HG03103 (cell line): ENCODE results near the gene PCED1B.
"Not testable (repeated sequence)": the region's sequence is repeated elsewhere in the genome, so short reads cannot be mapped to it uniquely, and the experiment has no call there.

Source experiments
- ATAC-seq: cut with Tn5 transposase; IDR thresholded peaks from one replicate; pipeline ENCODE4 v1.9.1; 2021; ENCODE audit warnings: low read depth; ENCODE audit not compliant: unreplicated experiment

Gene PCED1B

DNA sequence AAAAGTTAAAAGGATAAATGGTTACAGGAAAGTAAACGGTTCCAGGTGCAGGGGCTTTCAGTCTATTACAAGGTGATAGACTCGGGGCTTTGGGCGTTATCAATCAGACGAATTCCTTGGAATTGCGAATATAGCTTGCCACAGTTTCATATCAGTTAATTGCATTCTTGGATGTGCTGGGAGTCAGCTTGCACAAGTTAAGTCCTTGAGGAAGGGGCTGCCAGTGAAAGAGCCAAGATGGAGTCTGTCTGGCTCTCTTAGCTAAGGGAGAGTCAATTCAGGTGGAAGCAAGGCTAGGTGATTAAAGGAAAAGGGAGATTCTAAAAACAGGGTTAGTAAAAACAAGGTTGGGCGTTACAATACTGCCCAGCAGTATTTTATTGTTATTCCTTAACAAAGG is 121.8 kb downstream of the PCED1B start:
- not testable (repeated sequence) for ATAC-seq

DNA sequence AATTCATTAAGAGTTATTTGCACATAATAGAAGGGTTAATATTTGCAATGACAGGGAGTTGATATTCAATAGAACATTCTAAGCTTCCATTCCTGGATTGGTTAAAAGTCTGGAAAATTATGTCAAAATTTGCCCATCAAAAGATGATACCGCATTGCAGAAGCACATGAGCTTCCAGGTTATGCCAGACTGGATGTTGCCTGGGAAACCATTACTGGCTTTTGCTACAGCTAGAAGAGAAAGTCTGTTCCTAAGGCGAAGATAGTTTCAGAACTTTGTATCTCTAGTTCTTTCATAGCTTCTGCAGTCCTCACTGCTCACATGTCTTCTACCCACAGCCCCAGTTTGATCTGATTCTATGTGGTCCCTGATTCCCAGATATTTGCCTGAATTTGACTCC is 122.8 kb downstream of the PCED1B start:
- no peak for ATAC-seq

DNA sequence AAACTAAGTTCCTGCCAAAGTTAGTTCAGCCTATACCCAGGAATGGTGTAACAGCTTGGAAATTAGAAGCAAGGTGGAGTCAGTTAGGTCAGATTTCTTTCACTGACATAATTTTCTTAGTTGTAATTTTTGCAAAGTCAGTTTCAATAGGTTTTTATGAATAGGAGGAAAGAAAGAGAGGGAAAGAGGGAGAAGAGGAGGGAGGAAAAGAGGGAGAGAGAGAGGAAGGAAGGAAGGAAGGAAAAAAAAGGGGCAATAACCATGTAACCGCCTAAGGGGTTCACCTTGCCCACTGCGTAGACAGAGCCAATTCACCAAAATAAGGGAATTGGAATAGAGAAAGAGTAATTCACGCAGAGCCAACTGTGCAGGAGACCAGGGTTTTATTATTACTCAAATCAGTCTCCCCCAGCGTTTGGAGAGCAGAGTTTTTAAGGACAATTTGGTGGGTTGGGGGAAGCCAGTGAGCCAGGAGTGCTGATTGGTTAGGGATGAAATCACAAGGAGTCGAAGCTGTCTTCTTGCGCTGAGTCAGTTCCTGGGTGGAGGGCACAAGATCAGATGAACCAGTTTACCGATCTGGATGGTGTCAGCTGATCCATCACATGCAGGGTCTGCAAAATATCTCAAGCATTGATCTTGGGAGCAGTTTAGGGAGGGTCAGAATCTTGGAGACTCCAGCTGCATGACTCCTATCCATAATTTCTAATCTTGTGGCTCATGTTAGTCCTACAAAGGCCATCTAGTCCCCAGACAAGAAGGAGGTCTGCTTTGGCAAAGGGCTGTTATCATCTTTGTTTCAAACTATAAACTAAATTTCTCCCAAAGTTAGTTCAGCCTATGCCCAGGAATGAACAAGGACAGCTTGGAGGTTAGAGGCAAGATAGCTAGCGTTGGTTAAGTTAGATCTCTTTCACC is 126.4 kb downstream of the PCED1B start:
- ATAC-seq: no peak

DNA sequence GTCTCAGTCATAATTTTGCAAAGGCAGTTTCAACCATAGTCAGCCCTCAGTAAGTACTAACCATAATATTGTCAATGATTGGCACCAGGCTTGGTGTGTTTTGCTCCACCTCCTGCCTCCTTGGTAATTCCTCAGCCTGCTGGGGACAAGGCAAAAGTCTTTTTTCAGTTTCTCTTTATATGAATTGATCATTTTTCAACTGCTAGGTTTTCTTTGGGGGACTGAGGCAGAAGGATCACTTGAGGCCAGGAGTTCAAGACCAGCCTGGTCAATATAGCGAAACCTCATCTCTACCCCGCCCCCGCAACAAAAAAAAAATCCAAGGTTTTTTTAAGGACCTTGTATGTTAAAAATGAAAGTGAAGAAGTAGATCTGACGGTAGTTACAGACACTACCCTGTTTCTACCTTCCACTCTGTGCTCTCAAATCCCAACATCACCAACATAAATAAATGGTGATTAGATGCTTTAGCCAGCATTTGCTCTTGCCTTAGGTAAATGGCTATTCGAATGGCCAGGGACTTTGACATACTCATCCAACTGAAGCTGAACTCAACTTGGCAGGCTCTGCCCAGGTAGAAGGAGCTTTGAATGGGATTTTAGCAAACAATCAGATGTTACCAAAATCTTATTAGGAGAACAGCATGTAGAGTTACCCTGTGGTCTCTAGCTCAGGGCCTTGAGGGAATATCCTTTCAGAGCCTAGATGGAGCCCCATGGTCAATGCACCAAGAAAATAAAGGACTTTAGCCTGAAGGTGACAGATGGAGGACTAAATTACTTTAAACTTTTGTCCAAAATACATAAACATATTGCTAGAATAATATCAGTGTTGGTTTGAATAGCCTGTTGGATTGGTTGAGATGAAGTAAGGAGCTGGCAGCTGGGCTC is 127.3 kb downstream of the PCED1B start:
- peak; percentile 4 for ATAC-seq

DNA sequence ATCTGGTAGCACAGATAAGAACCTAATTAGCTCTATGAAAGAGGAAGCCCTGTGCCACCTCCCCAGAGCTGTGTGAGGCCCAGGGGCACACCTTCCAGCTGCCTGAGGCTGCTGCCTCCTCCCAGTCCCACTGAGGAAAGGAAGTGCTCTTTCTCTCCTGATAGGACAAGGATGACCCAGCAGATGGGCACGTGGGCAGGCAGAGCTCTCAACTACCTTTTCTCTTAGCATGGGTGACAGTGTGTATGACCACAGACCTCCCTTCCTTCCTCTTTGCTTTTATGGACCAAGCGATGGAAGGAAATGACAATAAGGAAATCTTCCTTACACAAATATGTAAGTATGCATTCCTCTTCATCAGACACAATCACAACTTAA is 127.9 kb downstream of the PCED1B start:
- ATAC-seq: peak; percentile 45

DNA sequence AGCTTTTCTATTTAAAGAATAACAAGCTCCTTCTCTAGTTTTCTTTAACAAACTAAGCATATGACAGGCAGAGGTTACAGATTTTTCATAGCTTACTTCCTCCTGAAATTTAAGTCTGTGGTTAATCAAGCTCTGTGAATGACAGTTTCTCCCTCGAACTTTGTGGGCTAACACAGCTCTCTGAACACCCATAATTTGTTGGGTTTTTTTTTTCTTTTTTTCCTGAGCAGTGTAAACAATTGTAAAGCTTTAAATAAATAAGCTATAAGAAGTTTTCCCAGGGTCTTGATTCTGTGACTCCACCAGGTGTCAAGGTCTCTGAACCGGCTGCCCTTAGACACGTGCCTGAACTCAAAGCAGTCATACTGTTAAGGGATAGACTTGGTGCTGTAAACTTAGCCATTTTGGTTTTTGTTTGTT is 128.4 kb downstream of the PCED1B start:
- peak; percentile 72 for ATAC-seq

DNA sequence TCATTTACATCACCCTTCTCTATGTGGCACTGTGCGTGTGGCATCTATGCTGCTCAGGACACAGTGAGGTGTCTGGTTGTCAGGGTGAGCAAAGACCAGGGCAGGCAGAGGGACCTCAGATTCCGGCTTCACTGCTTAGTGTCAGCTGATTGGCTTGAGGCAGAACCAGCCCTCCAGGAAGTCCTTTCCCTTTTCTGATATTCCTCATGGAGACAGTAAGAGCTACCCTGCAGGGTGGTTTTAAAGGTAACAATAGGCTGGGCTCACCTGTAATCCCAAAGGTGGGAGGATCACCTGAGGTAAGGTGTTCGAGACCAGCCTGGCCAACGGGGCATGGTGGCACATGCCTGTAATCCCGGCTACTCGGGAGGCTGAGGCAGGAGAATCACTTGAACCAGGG is 129.6 kb downstream of the PCED1B start:
- ATAC-seq: no peak

DNA sequence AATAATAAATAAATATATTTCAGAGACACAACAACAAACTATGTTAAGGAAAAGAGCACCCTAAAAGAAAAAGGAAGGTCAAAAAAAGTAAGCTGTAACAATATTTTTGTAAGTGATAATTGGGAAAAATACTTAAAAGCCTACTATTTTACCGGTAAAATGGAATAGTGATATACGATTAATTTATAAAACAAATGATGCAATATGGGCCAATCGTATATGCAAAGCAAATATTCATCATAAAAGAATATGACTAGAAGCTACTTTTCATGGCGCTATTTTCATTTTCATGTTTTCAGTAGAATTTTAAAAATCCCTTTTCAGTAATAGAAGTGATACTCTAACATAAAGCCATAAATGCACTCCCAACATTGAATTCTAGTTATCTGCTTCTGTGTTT is 131.4 kb downstream of the PCED1B start:
- no peak for ATAC-seq

DNA sequence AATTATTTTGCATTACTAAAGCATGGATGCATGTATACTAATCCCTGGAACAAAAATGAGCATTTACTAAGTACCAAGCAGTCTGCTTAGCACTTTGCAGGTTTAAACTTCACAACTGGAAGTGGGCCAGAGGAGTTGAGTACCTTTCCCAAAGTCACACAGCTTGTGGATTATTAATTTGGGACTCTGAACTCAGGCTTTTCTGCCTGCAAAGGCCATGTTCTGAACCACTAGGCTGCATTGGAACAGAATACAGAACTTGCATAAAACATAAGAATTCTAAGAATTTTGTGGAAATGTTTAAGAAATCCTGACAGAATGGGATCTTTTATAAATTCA is 133.2 kb downstream of the PCED1B start:
- ATAC-seq: no peak

DNA sequence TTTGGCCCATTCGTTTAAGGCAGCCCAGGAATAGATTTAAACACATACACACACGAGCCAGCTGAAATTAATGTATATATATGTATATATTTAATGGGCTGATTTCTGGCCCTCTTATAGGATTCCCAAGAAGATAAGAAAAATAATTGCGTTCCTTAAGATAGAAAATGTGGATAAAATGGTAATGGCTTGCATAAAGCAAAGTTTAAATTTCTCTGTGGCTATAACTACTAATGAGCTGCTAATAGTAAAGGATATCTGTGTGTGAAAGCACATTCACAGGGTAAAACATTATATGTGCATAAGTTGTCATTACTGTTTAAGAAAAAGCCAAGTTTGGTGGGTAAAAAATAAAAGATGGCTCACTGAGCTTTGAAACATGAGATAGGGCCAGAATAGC is 134.0 kb downstream of the PCED1B start:
- ATAC-seq: no peak

DNA sequence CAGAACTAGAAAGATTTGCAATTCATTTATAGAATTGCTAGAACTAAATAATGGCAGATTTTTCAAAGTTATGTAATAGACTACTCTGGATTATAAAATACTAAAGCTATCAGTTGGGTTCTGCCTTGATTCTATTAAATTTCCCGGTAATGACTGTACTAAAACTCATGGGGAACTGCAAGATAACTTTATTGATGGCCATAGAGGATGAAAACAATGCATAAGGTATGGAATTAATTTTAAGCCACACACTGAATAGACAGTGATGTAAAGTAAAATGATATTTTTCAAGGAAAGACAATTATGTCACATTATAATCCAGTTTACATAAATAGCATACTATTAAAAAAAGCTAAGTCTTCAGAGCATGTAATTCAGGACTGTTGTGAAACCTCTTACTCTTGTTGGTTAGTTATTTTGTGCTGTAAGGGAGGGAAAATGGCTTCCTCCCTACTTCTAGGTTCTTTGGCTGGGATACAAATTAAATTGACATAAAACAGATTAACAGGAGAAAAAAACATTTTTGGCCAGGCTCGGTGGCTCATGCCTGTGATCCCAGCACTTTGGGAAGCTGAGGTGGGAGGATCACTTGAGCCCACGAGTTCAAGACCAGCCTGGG is 134.7 kb downstream of the PCED1B start:
- no peak for ATAC-seq

DNA sequence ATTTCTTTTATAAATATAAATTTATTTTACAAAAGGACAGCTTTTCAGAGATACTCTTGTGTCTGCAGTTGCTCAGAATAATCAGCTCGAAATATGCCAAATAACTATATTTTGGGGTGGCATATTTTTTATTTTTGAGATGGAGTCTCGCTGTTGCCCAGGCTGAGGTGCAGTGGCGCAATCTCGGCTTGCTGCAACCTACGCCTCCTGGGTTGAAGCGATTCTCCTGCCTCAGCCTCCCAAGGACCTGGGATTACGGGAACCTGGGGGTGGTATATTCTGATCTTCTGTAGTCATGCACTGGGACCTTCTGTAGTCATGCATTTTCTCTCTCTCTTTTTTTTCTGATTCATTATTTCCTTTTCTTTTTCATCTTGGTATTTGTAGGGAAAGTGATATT is 135.3 kb downstream of the PCED1B start:
- no peak for ATAC-seq

DNA sequence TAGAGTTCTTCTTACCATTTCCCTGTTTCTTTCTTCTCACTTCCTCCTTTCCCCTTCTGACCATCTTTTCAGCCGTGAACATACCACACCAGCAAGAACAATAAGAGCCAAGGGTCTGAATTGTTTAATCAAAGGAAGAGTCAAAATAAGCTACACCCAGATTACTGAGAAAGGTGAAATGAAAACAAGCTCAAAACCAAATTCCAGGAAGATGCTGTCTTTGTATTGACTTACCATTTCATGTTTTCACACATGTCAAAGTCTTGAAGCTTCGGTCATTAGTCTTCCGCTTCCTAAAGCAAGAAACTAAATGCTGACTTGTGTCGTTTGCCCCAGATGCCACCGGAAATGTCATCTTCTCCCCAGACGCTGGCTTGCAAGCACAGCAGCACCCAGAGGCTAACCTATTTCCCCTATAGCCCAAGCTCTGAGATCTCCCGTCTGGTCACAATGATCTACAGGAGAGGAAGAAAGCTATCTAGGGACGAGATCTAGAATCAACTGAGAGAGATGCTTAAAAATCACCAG is 136.8 kb downstream of the PCED1B start:
- peak; percentile 64 for ATAC-seq

DNA sequence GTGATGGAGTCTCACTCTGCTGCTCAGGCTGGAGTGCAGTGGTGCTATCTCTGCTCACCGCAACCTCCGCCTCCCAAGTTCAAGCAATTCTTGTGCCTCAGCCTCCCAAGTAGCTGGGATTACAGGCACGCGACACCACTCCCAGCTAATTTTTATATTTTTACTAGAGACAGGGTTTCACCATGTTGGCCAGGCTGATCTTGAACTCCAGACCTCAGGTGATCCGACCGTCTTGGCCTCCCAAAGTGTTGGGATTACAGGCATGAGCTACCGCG is 138.1 kb downstream of the PCED1B start:
- not testable (repeated sequence) for ATAC-seq

DNA sequence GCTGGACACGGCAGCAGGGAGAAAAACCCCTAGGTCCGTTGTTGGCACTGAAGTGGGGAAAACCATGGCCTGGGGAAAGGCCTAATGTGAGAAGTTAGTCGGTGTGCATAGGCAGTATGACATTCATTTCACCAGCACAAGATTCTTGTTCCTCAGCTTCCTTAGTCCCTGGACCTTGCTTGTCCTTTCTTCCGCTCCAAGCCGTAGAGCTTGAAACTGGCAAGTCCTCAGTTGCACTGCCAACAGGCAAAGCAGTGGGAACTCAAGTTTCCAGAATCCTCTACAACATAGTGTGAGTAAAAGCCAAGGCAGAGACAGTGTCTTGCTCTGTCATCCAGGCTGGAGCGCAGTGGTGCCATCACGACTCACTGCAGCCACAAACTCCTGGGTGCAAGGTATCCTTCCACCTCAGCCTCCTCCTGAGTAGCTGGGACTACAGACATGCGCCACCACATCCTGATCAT is 138.8 kb downstream of the PCED1B start:
- no peak for ATAC-seq

DNA sequence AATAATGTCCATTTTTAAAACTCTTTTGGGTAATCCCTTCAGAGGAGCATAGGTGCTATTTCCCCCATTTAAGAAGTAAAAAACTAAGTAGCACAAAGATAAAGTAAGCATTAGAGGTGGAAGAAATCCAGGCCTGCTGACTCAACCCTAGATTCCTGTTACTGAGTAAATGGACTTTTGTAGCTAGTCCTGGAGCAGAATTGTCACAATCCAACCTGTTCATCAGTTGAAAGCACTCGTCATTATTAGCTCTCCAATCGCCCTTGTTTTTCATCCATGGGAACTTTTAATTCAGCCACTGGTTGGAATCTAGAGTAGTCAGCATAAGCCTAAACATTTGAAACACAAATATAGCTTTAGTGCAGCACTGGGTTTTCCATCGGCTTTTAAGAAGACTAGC is 139.8 kb downstream of the PCED1B start:
- no peak for ATAC-seq

DNA sequence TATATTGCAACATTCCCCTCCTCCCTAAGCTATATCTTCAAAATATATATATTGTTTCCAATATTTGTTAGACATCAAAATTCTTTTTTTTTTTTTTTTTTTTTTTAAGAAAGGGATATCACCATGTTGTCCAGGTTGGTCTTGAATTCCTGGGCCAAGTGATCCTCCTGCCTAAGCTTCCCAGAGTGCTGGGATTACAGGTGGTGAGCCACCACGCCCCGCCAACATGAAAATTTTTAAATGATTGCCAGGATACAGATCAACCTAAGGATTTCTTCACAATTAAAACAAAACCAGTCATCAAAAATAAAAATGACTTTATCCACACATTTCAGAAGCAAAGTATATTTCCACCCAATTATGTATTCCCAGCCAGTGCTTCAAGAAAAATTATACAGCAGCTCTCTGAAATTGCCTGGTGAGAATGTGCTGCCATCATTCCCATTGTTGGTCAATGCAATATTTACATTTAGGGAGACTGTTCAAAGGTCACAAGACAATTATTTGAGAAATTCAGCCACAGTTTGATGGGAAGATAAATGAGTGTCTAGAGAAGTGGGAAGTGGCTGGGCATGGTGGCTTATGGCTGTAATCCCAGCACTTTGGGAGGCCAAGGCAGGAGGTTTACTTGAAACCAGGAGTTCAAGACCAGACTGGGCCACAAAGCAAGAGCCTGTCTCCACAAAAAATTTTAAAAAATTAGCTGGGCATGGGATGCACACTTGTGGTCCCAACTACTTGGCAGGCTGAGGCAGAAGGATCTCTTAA is 142.0 kb downstream of the PCED1B start:
- ATAC-seq: no peak

DNA sequence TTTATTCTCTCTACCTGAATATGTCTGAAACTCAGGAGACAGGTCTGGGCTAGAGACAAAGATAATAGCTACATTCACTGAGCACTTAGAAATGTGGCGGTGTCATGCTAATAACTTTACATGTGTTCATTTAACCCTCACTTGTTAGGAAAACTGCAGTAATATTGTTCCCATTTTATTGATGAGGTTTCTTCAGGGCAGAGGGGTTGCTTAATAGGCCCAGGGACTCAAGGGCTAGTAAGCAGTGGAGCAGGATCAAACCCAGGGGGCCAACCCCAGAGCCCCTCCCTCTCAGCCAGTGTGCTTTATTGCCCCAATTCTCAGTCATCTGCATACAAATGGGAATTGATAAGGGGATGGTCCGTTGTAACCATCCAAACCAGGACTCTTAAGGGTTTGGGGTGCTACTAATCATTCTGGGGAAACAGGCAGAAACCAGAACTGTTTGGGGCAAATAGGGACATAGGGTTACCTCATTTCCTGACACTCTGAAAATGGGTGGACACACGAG is 143.2 kb downstream of the PCED1B start:
- ATAC-seq: no peak

DNA sequence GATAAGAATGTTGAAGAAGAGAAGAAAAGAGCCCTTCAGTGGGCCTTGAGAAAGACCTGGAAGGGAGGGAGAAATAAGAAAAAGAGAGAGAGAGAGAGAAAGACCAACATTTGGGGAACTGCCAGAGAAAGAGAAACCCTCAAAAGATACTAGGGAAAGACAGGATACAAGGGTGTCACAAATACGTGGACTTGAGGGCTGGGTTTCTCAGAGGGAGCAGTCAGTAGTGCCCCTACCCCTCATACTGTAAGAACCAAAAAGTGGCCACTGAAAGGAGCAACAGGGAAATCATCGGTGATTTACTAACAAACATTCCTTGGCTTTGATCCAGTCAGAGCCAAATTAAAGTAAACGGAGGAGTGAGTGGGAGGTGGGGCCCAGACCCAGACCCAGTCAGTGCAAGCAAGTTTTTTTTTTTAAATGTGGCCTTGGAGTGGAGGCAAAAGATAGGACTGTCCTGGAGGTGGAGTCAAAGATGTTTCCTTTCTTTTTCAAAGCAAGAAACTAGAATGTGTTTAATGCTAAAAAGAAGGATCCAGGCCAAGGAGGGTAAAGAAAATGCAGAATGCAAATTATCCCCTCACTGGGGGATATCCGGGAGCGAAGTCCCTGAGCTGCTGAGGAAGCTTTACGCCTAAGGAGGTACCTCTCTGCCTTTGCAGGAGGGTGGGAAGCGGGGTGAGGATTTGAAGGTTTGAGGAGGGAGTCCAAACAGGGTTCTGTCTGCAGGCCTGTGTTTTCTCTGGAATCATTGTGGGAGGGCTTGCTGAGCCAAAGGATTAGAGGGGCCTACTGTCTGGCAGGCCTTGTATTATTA is 143.8 kb downstream of the PCED1B start:
- no peak for ATAC-seq
